HG02970 (cell line): ENCODE results near the gene PITPNM1.

Experiments used
- ATAC-seq: cut with Tn5 transposase; IDR thresholded peaks from one replicate; pipeline ENCODE4 v1.9.1; 2021; ENCODE audit warnings: mild to moderate bottlenecking, moderate library complexity, moderate number of reproducible peaks; ENCODE audit not compliant: unreplicated experiment, low FRiP score

The PITPNM1 gene

DNA sequence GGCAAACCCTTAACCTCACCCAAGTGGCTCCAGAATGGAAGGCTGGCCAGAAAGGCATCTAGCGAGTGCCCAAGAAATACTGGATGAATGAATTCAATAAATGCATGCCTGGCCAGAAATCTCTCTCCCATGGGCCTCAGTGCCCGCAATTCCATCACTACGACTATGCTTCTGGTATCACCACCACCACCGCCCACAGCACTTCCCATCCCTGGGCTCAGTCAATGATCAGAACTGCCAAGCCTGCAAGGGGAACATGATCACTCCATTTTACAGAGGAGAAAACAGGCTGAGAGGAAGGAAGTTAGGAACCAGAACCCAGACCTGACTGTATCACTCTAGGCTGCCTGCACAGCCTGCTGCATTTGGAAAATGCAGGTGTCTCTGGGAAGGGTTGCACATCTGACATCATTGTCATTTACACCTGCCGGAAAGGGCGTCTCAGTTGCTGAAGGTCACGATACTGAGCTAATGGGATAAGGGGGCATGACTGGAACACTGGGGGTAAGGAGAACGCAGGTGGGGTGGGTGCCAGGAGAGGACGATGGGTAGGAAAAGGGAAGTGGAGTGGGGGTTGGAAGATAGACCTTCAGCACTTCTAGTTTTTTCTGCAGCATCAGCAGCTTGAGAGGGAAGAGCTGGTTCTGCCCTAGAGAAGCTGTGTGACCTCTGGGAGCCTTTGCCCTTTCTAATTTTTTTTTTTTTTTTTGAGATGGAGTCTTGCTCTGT lies 55.9 kb downstream of the PITPNM1 start:
- no peak for ATAC-seq

DNA sequence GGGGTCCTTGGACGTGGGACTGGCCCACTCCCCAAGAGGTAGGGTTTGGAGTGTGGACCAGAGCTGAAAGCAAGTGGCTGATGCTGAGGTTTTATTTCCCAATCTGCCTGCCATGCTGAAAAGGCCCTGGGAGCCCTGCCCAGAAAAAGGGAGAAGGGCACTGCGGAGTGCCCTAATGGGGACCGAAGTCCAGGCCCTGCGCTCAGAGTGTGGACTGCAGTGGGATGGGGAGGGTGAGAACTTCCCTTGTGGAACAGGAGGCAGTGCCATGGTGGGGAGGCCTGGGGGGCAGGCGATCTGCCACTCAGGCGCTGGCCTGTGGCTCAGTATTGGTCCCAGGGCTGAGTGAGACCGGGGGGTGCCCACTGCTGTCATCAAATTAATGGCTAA lies 56.9 kb downstream of the PITPNM1 start:
- ATAC-seq, result no peak

DNA sequence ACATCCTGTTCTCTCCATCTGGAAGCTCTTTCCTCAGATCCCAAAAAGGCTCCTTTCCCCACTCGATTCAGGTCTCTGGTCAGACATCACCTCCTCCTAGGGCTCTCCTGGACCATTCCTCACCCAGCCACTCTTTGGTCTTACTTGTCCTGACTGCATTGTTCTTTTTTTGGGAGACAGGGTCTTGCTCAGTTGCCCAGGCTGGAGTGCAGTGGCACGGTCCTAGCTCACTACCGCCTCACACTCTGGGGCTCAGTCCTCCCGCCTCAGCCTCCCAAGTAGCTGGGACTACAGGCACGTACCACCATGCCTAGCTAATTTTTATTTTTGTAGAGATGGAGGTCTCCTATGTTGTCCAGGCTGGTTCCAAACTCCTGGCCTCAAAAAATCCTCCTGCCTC lies 59.6 kb downstream of the PITPNM1 start:
- no peak for ATAC-seq

DNA sequence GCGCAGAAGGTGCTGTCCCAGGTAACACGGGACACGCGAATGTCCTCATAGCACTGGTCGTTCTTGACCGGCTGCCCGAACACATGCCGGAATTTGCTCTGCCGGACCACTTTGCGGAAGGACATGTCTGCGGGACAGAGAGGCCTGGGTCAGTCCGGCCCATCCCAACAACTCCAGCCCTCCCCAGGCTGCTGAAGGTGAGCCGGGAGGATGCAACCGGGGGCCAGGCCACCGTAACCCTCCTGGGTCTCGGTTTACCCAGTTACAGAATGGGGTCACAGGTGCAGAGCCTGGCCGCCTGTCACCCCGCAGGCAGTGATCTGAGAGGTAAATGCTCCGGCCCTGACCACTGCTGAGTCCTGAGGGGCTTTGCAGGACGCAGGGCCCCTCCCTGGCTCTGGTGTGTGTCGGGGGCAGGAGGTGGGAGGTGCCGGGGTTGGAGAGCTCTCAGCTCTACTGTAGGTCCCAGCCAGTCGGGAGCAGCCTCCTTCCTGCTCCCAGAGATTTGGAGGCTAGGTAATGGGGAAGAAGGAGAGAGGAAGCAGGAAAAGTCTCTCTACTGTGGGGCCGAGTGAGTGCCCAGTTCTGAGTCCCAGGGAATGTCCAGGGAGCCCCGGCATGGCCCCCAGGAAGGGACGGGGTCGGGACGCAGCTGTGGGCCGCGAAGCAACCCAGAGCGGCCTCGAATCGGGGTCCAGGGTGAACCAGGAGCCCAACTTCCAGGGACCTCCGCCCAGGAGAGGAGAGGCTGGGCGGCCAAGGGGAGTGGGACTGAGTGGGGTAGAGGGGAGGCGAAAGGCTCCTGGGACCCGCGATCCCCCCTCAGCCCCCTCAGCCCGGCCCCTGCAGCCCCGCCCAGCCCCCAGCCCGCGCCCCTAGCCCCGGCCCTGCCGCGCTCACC lies 62.4 kb downstream of the PITPNM1 start:
- ATAC-seq, result no peak
